C4-2B (cell line): ENCODE data around the gene GP9.

Source experiments
- H3K27ac ChIP-seq: fragments of 450-650 bp; 2 replicates; pipeline ENCODE4 v1.5.1; 2017
- CTCF ChIP-seq: fragments of 450-650 bp; conservative IDR thresholded peaks from 2 replicates; pipeline ENCODE4 v1.5.1; 2017; ENCODE audit warnings: mild to moderate bottlenecking
- ZFX ChIP-seq: fragments of 450-650 bp; IDR thresholded peaks from 2 replicates; pipeline ENCODE4 v1.6.1; 2017

Gene GP9

GRCh38 chr3:129016720-129017483 lies 43.7 kb upstream of the GP9 start:
- no peak overlapping the region for H3K27ac ChIP-seq
- TF ChIP-seq ZFX = no peak
- TF ChIP-seq CTCF = no peak

DNA sequence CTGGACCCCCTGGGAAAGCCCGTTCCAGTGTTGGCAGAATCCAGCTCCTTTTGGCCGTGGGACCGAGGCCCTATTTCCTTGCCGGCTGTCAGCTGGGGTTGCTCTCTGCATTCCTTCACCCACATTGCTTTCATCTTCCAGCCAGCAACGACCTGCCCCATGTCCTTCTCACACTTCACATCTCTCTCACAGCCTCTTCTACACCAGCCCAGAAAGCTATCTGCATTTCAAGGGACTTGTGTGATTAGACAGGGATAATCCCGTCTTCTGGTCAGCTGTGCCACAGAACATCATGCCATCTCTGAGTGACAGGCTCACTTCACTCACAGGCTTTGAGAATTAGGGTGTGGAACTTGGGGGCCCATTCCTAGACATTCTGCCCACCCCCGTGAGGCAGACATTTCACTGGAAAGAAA lies 43.1 kb upstream of the GP9 start:
- H3K27ac ChIP-seq = no peak overlapping the region
- TF ChIP-seq CTCF = no peak
- TF ChIP-seq ZFX = no peak

DNA sequence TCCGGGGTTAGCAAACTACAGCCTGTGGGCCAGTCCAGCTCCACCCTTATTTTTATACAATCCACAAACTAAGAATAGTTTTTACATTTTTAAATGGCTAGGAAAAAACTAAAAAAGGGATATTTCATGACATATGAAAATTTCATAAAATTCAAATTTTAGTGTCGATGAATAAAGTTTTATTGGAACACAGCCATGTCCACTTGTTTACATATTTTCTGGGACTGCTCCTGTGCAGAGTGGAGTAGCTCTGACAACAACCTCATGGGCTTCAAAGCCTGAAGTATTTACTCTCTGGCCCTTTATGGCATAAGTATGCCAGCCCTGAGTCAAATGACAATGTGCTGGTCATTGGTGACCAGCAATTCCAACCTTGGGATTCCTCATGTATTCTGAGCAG lies 42.3 kb upstream of the GP9 start:
- H3K27ac ChIP-seq = no peak overlapping the region
- no peak for TF ChIP-seq ZFX
- TF ChIP-seq CTCF = no peak

GRCh38 chr3:129018751-129019150 lies 41.8 kb upstream of the GP9 start:
- H3K27ac ChIP-seq = no peak overlapping the region
- no peak for TF ChIP-seq CTCF
- TF ChIP-seq ZFX = no peak

GRCh38 chr3:129019266-129019665 lies 41.3 kb upstream of the GP9 start:
- H3K27ac ChIP-seq = no peak overlapping the region
- TF ChIP-seq ZFX = no peak
- no peak for TF ChIP-seq CTCF

DNA sequence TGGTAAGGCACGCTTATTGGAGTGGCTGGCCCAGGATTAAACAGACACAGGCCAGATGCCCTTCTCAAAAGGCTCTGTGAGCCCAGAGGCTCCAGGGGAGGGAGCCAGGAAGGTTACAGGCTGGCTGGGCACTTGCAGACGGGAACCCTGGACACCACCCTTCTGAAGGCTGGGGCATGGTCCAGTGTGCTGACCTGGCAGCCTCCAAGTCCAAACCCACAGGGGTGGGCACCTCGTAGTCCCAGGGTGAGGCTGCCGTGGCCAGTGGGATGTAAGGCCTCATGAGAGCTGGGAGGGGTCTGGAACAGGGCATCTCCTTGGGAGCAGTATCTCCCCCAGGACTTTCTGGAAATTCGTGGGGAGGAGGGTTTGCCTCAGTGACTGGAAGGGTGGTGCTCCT lies 39.9 kb upstream of the GP9 start:
- H3K27ac ChIP-seq = no peak overlapping the region
- TF ChIP-seq CTCF (no peak), ZFX (no peak)

DNA sequence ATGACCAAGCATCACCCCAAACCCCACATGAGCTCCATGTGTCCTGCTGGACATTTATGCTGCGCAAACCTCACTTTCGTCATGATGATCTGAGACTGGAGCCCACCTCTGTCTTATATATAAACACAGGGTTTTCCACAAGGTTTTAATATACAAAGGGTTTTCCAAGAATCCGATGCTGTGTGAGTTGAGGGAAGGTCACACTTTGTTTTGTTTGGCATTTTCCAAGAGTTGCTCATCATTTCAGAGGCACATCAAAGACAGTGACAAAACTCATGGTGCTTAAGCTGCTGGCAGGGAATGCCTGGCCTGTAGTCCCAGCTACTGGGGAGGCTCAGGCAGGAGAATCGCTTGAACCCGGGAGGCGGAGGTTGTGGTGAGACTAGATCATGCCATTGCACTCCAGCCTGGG lies 39.4 kb upstream of the GP9 start:
- TF ChIP-seq ZFX (no peak), CTCF (no peak)
- no peak overlapping the region for H3K27ac ChIP-seq
